HUDEP-2 (cell line): ENCODE measurements around the gene PCDHGA1.

Experiments
- DNase-seq, 76 experiments: peaks; one replicate each; lab custom pipeline; 2025; ENCODE audit not compliant: unreplicated experiment in 76 of 76; lab: John Stamatoyannopoulos, UW

Gene PCDHGA1

DNA sequence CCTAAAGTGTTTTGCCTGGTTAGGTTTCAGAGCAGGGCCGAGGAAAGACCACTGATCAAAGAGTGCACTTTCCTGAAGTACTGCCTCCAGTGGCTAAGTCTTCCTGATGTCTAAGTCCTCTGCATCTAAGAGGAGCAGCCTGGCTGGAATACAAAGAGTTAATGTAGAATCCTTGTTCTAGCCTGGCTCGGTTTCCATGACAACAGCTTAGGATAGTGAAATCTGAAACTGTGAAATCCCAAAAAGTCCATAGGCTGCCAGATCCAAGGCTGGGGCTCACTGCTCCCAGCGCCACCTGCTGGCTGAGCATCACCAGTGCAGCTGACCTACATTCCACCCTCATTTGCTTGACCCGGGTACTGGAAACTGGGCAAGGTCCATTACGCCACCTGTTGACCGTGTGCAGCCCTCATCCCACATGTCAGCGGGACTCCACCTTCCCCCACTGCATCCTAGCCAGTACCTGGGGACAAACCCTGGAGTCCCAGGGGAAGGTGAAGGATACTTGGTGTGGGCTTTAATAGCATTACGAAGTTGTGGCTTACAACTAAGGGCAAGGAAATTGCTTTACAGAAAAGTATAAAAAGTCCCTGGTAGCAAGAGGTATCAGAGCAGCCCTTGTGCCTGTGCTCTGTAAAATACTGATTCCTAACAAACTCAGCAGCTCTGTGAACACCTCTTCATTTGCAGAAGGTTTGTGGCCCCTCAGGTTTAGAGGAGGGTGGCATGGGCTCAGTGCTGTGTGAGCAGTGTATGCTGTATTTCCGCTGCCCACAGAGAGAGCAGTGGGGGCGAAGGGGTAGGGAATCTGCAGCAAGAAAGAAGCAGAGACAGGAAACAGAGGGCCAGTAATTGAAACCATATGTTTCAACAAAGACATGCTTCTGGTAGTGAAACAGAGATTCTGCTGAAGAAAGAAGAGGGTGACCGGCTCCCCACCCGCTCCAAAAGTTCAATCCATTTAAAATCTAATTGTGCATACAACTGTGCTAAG is 194.6 kb downstream of the PCDHGA1 start:
- DNase-seq: peak in 60 of 76 experiments; percentile 3 to 70 (median 35)

DNA sequence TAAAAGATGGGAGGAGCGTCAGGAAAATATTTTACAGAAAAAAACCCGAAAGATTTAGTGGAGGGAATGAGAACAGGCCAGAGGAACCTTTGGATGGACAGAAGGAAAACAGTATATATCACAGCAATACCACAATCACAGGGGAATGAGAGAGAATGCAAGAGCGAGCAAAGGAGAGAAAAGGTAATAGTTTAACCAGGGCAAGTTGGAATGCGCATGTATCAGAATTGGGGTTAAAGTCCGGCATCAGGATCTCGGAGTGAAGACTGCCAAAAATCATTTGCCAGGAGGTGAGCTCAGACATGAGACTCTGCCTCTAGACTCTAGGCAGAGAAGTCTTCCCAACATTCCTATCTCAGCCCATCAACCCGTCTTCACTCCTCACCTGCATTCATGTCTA is 195.3 kb downstream of the PCDHGA1 start:
- DNase-seq: no peak

DNA sequence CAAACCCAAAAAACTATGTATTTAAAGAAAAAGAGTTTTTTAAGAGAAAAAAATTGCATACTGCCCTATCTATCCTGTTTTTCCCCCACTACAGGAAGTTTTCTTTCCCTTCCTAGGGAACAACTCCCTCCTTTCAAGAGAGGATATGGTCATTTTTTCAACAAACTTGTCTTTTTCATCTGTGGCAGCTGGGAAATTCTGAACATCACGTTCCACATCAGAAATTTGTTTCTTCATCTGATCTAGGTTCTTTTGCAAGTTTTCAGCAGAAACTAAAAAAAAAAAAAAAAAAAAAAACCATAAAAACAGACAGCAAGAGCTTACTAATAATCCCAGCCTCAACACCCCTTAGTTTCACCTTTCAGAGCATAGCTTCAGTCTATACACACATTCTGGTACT is 197.1 kb downstream of the PCDHGA1 start:
- DNase-seq: no peak

DNA sequence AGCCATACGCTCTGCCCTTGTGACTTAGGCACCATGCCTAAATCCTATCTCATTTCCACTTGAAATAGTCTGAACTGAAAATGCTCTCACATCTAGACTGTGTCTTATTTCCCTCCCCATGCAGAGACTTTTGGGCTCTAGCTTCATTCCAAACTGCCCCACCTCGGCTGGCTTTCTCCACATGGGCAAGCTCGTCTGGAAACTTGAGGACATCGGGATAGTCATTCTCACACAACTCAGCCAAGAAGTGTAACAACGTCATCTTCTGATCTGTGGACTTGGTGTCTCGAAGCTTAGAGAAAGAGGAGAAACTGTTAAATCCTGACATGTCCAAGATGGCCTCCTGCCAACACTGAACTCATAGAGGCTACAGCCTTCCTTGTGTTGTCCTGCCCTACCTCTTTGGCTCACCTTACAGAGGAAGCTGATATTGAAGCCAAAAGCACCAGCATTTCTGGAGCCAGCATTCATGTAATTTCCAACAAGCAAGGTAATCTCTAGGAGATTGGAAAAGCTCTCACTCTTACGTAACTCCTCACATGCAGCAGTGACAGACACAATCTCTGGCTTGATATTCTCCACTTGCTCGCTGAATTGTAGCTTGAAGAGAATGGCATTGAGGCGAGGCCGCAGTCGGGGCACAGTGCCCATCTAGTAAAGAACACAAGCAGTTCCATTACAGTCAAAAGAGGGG is 198.1 kb downstream of the PCDHGA1 start:
- DNase-seq: no peak

DNA sequence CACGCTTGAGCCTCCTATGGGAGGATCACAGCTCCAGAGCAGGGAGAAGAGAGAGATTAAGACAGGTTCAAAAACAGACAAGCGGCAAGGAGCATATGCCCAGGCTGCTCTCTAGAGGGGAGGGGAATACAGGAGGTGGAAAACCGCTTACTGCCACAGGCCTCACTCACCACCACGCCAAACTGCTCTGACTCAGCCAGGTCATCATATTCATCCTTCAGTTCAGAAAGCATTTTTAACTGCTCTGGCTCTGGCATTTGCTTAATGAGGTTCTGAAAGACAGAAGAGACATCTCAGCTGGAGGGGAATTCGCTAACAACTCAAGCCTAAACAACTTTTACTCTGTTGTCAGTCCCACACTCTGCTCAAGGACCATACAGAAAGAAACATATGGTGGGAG is 198.7 kb downstream of the PCDHGA1 start:
- no peak for DNase-seq

DNA sequence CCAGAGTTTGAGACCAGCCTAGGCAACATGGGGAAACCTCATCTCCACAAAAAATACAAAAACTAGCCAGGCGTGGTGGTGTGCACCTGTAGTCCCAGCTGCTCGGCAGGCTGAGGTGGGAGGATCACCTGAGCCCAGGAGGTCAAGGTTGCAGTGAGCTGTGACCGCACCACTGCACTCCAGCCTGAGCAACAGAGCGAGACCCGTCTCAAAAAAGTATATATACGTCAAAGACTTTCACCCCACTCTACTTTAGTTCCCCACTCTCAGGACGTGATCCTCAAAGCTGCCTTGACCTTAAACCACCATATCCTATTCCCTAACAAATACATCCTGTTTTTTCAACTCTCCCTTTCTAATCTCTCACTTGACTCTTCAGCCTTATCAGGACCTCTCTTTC is 199.6 kb downstream of the PCDHGA1 start:
- no peak for DNase-seq

DNA sequence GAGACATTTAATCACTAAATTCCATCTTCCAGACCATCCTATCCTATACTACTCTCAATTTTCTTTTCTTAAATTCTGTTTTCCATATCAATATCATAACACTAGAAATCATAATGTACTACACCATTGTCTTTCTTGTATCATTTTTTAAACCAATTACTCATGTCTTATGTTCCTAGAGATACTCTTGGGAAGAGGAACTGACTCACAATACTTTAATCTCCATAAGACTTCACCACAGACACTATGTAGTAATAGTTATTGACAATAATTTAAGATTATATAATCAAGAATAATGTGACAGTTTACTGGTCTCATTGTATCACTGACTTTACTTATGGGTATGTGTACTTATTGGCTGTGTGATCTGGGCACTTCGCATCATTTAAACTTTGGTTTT is 202.4 kb downstream of the PCDHGA1 start:
- DNase-seq: no peak

DNA sequence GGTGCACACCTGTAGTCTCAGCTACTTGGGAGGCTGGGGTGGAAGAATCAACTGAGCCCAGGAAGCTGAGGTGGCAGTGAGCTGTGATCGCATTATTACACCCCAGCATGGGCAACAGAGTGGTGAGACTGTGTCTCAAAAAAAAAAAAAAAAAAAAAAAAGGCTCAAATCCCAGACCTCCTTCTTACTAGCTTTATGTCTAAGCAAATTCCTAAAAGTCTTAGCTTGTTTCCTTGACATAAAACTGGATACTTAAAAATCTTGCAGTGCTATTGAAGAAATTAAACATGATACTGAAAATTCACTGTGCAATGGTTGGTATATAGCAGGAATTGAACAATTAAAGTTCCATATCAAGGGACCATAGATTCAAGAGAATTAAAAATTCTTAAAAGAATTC is 203.6 kb downstream of the PCDHGA1 start:
- no peak for DNase-seq

DNA sequence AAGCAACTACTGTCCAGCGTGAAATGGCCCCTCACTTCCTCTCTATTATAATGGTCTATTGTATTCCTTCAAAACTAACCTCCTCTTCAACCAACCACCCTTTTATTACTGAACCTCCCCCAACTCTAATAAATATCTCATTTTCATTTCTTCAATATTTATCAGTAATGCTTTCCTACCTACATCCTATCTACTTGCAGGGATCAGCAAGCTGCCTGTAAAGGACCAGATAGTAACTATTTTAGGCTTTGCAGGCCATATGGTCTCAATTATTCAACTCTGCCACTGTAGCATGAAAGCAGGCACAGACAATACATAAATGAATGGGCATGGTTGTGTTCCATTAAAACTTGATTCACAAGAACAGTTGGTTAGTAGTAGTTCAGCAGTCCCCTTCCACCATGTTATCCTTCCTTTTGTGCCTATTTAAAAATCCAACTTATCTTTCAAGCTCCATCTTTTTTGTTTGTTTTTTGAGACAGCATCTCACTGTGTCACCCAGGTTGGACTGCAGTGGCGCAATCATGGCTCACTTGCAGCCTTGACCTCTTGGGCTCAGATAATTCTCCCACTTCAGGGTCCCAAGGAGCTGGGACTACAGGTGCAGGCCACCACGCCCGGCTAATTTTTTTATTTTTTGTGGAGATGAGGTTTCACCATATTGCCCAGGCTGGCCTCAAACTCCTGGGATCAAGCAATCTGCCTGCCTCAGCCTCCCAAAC is 204.3 kb downstream of the PCDHGA1 start:
- no peak for DNase-seq

DNA sequence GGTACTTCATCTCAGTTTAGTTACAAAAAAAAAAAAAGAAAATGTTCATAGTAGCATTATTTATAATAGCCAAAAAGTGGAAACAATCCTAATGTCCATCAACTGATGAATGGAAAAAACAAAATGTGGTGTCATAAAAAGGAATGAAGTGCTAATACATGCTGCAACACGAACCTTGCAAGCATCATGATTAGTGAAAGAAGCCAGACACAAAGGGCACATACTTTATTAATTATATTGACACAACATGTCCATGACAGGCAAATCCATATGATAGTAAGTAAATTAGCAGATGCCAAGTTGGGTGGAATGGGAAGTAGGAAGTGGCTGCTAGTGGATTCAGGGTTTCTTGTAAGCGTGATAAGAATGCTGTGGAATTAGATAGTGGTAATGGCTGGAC is 212.7 kb downstream of the PCDHGA1 start:
- no peak for DNase-seq

DNA sequence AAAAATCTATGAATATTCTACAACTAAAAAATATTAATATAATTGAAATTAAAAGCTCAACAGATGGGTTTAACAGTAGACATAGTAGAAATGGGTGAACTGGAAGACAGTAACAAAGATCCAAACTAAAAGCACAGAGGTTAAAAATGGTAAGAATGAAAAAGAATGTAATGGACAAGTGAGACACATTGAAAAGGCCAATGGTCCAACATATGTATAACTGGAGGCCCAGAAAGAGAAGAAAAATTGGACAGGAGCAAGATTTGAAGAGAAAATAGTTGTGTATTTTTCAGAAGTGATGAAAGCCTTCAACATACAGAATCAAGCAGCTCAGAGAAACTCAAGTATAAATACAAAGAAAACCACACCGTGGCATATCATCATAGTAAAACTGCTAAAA is 217.2 kb downstream of the PCDHGA1 start:
- no peak for DNase-seq

DNA sequence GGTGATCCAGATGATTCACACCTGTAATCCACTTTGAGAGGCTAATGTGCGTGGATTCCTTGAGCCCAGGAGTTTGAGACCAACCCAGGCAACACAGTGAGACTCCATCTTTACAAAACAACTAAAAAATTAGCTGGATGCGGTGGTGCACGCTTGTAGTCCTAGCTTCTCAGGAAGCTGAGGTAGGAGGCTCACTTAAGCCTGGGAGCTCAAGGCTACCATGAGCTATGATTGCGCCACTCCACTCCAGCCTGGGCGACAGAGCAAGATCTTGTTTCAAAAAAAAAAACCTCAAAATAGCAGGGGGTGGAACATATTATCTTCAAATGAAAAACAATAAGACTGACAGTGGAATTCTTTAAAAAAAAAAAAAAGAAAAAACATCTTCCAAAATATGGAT is 217.6 kb downstream of the PCDHGA1 start:
- DNase-seq: no peak

DNA sequence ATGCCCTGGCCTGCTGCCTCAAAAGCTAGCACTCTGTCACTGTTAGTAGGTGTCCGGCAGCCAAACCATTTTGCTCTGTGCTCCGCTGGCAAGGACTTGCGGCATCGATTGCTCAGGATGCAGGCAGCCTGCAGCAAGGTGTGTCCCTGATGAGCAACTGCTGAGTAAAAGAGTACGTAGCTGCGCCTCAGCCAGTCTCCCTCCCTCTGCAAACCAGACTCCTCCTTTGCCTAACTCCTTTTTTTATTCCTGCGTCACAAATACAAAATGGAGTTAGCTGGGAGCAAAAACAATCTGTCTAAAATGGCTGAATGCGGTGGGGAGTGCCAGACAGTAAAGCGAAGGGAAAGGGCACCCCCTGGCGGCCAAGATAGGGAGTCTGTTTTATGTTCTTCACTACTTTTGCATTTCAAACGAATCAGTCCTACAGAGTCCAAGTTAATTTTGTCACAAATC is 227.4 kb downstream of the PCDHGA1 start:
- DNase-seq: peak in 68 of 76 experiments; percentile 3 to 73 (median 48)

DNA sequence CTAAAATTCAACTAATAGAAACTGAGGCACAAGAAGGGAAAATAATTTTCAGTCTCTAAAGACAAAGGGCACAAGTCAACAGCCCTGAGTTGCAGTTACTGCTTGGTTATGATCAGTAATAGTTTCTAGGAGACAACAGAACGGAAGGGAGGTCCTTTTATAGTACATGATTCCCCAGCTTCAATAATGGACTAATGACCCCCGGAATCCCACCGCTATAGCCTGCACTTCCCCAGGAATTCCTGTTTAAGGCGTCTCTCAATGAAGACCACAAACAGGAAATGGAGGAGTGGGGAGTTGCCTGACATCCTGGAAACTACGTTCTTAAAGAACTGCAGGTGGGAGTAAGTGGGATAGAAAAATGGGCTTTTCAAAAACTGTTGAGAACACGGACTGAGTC is 227.8 kb downstream of the PCDHGA1 start:
- DNase-seq: no peak

DNA sequence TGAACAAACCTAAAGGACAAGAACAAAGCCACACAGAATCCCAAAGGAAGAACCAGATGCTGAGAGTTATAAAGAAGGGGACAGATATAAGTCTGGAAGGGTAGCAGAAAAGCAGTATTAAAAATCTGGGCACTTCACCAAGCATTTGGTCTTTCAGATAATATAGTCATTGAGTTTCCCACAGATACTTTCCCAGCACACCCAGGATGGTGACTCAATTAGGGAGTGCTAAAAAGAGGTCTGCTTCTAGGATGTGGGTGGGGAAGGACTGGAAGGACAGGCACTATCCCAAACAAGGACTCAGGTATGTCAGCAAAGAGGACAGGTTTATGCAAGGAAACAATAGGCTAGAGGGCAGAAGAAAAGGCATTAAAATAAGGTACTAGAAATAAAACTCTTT is 229.1 kb downstream of the PCDHGA1 start:
- no peak for DNase-seq

DNA sequence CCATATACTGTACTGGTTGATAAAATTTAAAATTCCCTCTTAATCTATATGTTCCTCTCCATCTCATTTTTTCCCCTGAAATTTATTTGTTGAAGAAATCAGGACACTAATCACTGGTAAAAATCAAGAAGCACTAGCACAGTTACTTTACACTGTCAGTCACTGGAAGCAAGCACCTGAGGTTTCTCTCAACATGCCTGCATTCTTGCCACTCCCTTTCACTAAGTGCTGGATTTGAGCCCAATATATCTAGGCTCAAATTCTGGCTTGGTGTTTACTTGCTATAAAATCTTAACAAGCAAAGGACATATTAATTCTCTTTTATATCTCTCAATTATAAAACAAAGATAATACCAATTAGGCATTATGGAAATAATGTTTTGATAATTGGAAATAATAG is 229.8 kb downstream of the PCDHGA1 start:
- no peak for DNase-seq

DNA sequence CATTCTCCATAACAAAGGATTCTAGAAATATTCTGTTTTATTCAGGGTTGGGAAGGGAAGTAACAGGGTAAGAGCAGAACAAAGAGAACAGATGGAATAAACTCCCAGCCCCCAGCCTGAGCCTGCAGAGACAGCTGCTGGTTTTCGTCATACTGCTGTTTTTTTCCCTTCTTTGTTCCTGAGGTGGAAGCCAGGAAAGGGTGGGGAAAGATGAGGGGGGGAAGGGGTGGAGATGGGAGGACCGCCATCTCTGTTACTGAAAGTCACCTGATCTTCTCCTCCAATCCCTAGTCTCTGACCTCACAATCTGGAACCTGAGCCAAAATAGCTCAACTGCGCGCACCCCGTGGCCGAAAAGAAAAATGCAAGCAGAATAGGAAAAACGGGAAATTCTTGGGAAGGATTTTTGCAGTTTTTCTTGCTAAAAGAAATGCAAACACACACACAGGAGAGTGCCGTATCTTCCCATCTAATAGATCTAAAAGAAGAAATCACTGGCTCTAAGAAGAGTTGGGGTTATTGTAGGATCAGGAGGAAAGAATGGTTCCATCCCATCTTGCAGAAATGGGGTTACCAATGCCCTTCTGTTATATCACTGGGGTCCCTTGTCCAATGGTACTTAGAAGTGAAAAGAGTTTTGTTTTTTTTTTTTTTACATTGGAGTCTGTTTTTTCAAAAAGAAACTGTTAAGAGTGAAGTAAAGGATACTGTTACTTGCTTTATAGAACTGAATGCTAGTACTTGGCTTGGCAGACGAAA is 230.6 kb downstream of the PCDHGA1 start:
- DNase-seq: no peak
